Measurements from ENCODE around the gene FOXB1.

FOXB1 gene

DNA sequence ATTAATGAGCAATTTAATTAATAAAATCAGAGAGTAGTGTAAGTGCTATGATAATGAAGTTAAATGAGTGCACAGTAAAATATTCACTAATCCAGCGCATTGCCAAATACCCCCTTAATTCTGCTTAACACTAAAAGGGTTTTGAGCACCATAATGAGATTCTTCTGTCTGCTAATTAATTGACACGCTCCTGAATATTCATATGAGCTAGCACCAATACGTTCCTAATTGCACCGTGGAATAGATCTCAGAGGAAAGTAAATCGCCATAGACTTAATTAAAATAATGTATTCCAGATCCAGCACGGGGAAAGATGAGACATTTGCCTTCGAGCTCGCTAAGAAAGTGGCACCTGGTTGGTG lies 9.6 kb upstream of the FOXB1 start:
- no peak overlapping the region for H2AFZ ChIP-seq (ENCODE audit: low read depth, low read length)
- H3K4me2 ChIP-seq (ENCODE audit: insufficient read depth, low read length), result no peak overlapping the region
- no peaks in the 10 kb centered on the region for H3K9me3 ChIP-seq (ENCODE audit: insufficient read depth, low read length, severe bottlenecking)
- no peak overlapping the region for H3K4me3 ChIP-seq (ENCODE audit: low read depth in 1 of 2, low read length in 2 of 2)
- H3K27me3 ChIP-seq (ENCODE audit: insufficient read depth, low read length, poor library complexity), result no peaks in the 10 kb centered on the region
- no peak for DNase-seq
- no peaks in the 10 kb centered on the region for H4K20me1 ChIP-seq (ENCODE audit: insufficient read depth, low read length)
- H3K36me3 ChIP-seq (ENCODE audit: insufficient read depth, low read length), result no peaks in the 10 kb centered on the region
- no peak for TF ChIP-seq EZH2 (IDR thresholded peaks at IDR 0.05; ENCODE audit: borderline replicate concordance, low read depth, low read length, severe bottlenecking)
- TF ChIP-seq, protein P1, sequence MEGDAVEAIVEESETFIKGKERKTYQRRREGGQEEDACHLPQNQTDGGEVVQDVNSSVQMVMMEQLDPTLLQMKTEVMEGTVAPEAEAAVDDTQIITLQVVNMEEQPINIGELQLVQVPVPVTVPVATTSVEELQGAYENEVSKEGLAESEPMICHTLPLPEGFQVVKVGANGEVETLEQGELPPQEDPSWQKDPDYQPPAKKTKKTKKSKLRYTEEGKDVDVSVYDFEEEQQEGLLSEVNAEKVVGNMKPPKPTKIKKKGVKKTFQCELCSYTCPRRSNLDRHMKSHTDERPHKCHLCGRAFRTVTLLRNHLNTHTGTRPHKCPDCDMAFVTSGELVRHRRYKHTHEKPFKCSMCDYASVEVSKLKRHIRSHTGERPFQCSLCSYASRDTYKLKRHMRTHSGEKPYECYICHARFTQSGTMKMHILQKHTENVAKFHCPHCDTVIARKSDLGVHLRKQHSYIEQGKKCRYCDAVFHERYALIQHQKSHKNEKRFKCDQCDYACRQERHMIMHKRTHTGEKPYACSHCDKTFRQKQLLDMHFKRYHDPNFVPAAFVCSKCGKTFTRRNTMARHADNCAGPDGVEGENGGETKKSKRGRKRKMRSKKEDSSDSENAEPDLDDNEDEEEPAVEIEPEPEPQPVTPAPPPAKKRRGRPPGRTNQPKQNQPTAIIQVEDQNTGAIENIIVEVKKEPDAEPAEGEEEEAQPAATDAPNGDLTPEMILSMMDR (IDR thresholded peaks at IDR 0.05; ENCODE audit: borderline replicate concordance, extremely low read depth, low read length, poor library complexity, severe bottlenecking), result no peak
- H3K4me1 ChIP-seq (ENCODE audit: insufficient read depth, low read length), result peaks cover 28% of the 10 kb centered on the region
- H3K27ac ChIP-seq (ENCODE audit: low read length), result no peak overlapping the region
- H3K9ac ChIP-seq (ENCODE audit: low read depth, low read length), result no peak overlapping the region
- no peaks in the 10 kb centered on the region for H3K79me2 ChIP-seq (ENCODE audit: insufficient read depth, low read length)
- no peak for ATAC-seq (ENCODE audit: insufficient read depth, low read depth)

DNA sequence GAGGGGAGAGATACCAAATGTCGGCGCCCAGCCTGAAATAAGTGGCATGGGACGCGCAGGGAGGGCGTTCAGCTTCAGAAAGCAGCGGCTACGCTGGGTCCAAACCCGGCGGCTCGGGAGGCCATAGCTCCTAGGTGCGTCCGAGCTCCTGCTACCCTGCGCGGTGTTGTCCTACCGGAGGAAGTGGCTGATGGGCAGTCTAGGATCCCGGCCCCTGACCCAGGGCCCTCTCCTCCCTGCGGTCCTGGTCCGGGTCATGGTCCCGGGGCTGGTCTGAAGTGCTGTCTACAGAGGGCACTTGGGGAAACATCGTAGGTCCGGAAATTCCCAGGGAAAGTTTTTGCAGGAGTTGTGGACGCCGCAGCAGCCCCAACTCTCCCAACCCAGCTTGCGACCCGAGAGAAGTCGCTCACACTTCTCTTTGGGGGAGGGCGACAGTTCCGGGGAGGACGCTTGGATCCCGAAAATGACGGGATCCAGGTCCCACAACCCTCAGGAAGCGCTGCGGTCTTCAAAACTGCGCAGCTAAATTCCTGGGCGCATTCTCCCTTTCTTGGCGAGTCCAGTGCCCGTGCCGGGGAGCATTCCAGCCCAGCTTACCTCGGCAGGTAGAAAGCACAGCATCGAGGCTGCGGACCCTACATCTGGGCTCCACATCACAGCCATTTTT lies 9.1 kb upstream of the FOXB1 start:
- Histone ChIP-seq H3K9ac (ENCODE audit: low read depth, low read length) (no peak overlapping the region), H3K27me3 (ENCODE audit: insufficient read depth, low read length, poor library complexity) (no peaks in the 10 kb centered on the region), H3K36me3 (ENCODE audit: insufficient read depth, low read length) (no peaks in the 10 kb centered on the region), H4K20me1 (ENCODE audit: insufficient read depth, low read length) (no peaks in the 10 kb centered on the region), H2AFZ (ENCODE audit: low read depth, low read length) (no peak overlapping the region), H3K9me3 (ENCODE audit: insufficient read depth, low read length, severe bottlenecking) (no peaks in the 10 kb centered on the region), H3K79me2 (ENCODE audit: insufficient read depth, low read length) (no peaks in the 10 kb centered on the region), H3K4me3 (ENCODE audit: low read depth in 1 of 2, low read length in 2 of 2) (no peak overlapping the region), H3K4me1 (ENCODE audit: insufficient read depth, low read length) (peaks cover 28% of the 10 kb centered on the region), H3K4me2 (ENCODE audit: insufficient read depth, low read length) (no peak overlapping the region), H3K27ac (ENCODE audit: low read length) (no peak overlapping the region)
- DNase-seq (no peak), ATAC-seq (ENCODE audit: insufficient read depth, low read depth) (no peak)
- TF ChIP-seq, protein P1 (IDR thresholded peaks at IDR 0.05; ENCODE audit: borderline replicate concordance, extremely low read depth, low read length, poor library complexity, severe bottlenecking), result no peak
- TF ChIP-seq EZH2 (IDR thresholded peaks at IDR 0.05; ENCODE audit: borderline replicate concordance, low read depth, low read length, severe bottlenecking), result no peak

DNA sequence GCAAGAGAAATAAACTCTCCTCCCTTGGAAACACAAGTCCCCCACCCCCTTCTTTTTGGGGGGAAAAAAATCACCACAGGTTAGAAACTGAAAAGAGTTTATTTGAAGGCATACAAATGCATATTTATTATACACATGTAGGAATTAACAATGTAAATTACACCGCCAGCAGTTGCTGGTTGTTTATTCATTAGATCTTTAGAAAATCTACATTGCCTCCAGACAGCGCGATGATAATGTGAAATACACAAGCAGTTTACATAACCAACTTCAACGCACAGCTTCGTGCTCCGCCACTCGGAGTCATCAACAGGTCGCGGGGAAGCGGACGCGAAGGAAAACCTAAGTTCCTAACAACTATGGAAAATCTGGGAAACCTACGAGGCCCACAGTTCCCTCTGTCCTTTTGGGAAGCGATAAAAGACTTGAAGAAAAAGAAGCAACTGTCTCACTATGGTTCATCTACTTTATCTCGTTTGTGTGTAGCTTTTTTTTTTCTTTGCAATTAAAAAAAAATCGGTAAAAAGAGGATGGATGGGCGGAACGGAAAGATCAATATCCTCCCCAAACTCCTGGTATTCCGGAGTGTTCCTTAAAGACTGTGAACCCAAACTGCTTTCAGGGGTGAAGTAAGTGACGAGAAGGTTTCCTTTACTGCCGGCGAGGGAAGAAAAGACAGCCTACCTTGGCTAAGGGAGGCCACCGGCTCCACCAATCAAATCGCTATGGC lies 8.4 kb upstream of the FOXB1 start:
- no peak for ATAC-seq (ENCODE audit: insufficient read depth, low read depth)
- no peaks in the 10 kb centered on the region for H4K20me1 ChIP-seq (ENCODE audit: insufficient read depth, low read length)
- no peak overlapping the region for H3K9ac ChIP-seq (ENCODE audit: low read depth, low read length)
- H3K27me3 ChIP-seq (ENCODE audit: insufficient read depth, low read length, poor library complexity), result no peaks in the 10 kb centered on the region
- no peak overlapping the region for H3K4me3 ChIP-seq (ENCODE audit: low read depth in 1 of 2, low read length in 2 of 2)
- H3K9me3 ChIP-seq (ENCODE audit: insufficient read depth, low read length, severe bottlenecking), result no peaks in the 10 kb centered on the region
- H3K36me3 ChIP-seq (ENCODE audit: insufficient read depth, low read length), result no peaks in the 10 kb centered on the region
- H2AFZ ChIP-seq (ENCODE audit: low read depth, low read length), result no peak overlapping the region
- H3K79me2 ChIP-seq (ENCODE audit: insufficient read depth, low read length), result no peaks in the 10 kb centered on the region
- H3K4me1 ChIP-seq (ENCODE audit: insufficient read depth, low read length), result peaks cover 28% of the 10 kb centered on the region
- H3K4me2 ChIP-seq (ENCODE audit: insufficient read depth, low read length), result no peak overlapping the region
- DNase-seq, result no peak
- TF ChIP-seq, protein P1 (IDR thresholded peaks at IDR 0.05; ENCODE audit: borderline replicate concordance, extremely low read depth, low read length, poor library complexity, severe bottlenecking), result no peak
- TF ChIP-seq EZH2 (IDR thresholded peaks at IDR 0.05; ENCODE audit: borderline replicate concordance, low read depth, low read length, severe bottlenecking), result no peak
- H3K27ac ChIP-seq (ENCODE audit: low read length), result no peak overlapping the region; the same call in 1 of the 2 replicates

Measured in DND-41 (cell line).